Astrocyte of the spinal cord (primary cell): ENCODE results near the gene ANKH.

Source experiments
- DNase-seq: peaks from one replicate; pipeline ENCODE4 v3.0.0; 2011; ENCODE audit warnings: low read depth, low spot score
- H3K4me3 ChIP-seq: 2 replicates; pipeline ENCODE4 v1.5.1; 2011; ENCODE audit warnings: low read depth, mild to moderate bottlenecking, low read length, moderate library complexity
- CTCF ChIP-seq: IDR thresholded peaks from 2 replicates; pipeline ENCODE4 v1.5.1; 2012; ENCODE audit warnings: low read depth, mild to moderate bottlenecking, low read length, inconsistent platforms
- in situ Hi-C: cut with HindIII; loops from 2 replicates; pipeline ENCODE4 v1.10.0; 2017; ENCODE audit warnings: low sequenced_read_pairs

The ANKH gene

GRCh38 chr5:14679595-14679994 lies 192.0 kb downstream of the ANKH start:
- in situ Hi-C loops: no loop called here

GRCh38 chr5:14678773-14679334 lies 192.7 kb downstream of the ANKH start:
- TF ChIP-seq CTCF: no peak
- no peak for DNase-seq
- no peak overlapping the region for H3K4me3 ChIP-seq
- in situ Hi-C loops: no loop called here

More at GRCh38 chr5:14679595-14679994, 192.0 kb downstream of the ANKH start:
- TF ChIP-seq CTCF: no peak
- DNase-seq: no peak
- H3K4me3 ChIP-seq: no peak overlapping the region

GRCh38 chr5:14676320-14676719 lies 195.3 kb downstream of the ANKH start:
- peak; percentile 70 for DNase-seq
- H3K4me3 ChIP-seq: no peak overlapping the region
- no peak for TF ChIP-seq CTCF
- in situ Hi-C loops: no loop called here

GRCh38 chr5:14675865-14676300 lies 195.7 kb downstream of the ANKH start:
- H3K4me3 ChIP-seq: no peak overlapping the region
- no peak for TF ChIP-seq CTCF
- in situ Hi-C loops: no loop called here
- DNase-seq: no peak

GRCh38 chr5:14674983-14675854 lies 196.4 kb downstream of the ANKH start:
- no peak overlapping the region for H3K4me3 ChIP-seq
- in situ Hi-C loops: no loop called here
- TF ChIP-seq CTCF: no peak
- DNase-seq: peak; percentile 48

GRCh38 chr5:14673443-14673842 lies 198.1 kb downstream of the ANKH start:
- in situ Hi-C loops: no loop called here

More at GRCh38 chr5:14673443-14673842, 198.1 kb downstream of the ANKH start:
- no peak for TF ChIP-seq CTCF
- no peak for DNase-seq
- H3K4me3 ChIP-seq: no peak overlapping the region
